GM12878 (cell line): ENCODE measurements around the gene DGLUCY. TPM values are rescaled to one million over a fixed set of nuclear protein-coding genes. Genes with fewer than 3 reads are reported as not detected.

Experiments
- ATAC-seq: fragments of 200-7000 bp; cut with Tn5 transposase; 3 replicates; pipeline ENCODE4 v1.9.1; 2020; ENCODE audit warnings: mild to moderate bottlenecking, moderate library complexity
- BruUV-seq: library from RNA; stranded (reverse); fragments of 400-500 nt; replicated peaks from 2 replicates; lab custom pipeline; 2021; lab: Mats Ljungman, UMichigan
- CTCF ChIA-PET: fragments of 300-600 bp; sonication (Branson Sonifier 250); formaldehyde crosslinking; extraction: SDS; loops from one replicate; lab custom pipeline; 2021; ENCODE audit warnings: inconsistent platforms; lab: Yijun Ruan, JAX
- POLR2A ChIA-PET: fragments of 350-600 bp; formaldehyde crosslinking; extraction: SDS; loops from one replicate; lab custom pipeline; 2021; ENCODE audit warnings: inconsistent platforms; lab: Charles Lee
- RAD21 ChIA-PET: fragments of 300-600 bp; sonication (Branson Sonifier 250); formaldehyde crosslinking; loops from one replicate; lab custom pipeline; 2023; ENCODE audit warnings: antibody characterized with exemption; ENCODE audit not compliant: unreplicated experiment; lab: Charles Lee
- SMC1A ChIA-PET: fragments of 300-600 bp; sonication (Branson Sonifier 250); formaldehyde crosslinking; loops from one replicate; lab custom pipeline; 2023; ENCODE audit not compliant: unreplicated experiment, uncharacterized antibody; lab: Charles Lee
- DNase-seq: peaks from one replicate; pipeline ENCODE4 v3.0.0-alpha.2; 2011; ENCODE audit warnings: low read depth, low spot score
- FAIRE-seq: peaks from 3 replicates; lab custom pipeline; 2011; peaks lifted over from hg19 to GRCh38; lab: Jason Lieb, UNC
- H2AFZ ChIP-seq: 2 replicates; pipeline ENCODE4 v1.6.0; 2011; ENCODE audit warnings: low read depth, low read length, control low read depth; ENCODE audit not compliant: control insufficient read depth
- H3K27ac ChIP-seq: 2 replicates; pipeline ENCODE4 v1.5.1; 2011; ENCODE audit warnings: control low read depth; ENCODE audit not compliant: control insufficient read depth, insufficient read depth
- H3K27me3 ChIP-seq, 2 experiments: replicated peaks in 1 of 2; 2 replicates each; pipeline versions ENCODE4 v1.6.0 to v1.6.1; 2011; ENCODE audit warnings: low read length in 1 of 2; ENCODE audit not compliant: control insufficient read depth in 2 of 2, insufficient read depth in 2 of 2
- H3K36me3 ChIP-seq, 2 experiments: 2 replicates each; pipeline ENCODE4 v1.5.1; 2011; ENCODE audit warnings: low read length in 1 of 2; ENCODE audit not compliant: control insufficient read depth in 2 of 2, insufficient read depth in 2 of 2
- H3K4me1 ChIP-seq: 2 replicates; pipeline ENCODE4 v1.6.1; 2011; ENCODE audit warnings: mild to moderate bottlenecking, low read length, moderate library complexity, mixed read lengths; ENCODE audit not compliant: control insufficient read depth, insufficient read depth
- H3K4me2 ChIP-seq: 2 replicates; pipeline ENCODE4 v1.6.0; 2011; ENCODE audit warnings: control low read depth; ENCODE audit not compliant: control insufficient read depth, insufficient read depth
- H3K4me3 ChIP-seq: fragments of 200-600 bp; sonication (generic); 2 replicates; pipeline ENCODE4 v1.5.1; 2016
- H3K79me2 ChIP-seq: 2 replicates; pipeline ENCODE4 v1.6.0; 2011; ENCODE audit warnings: low read length; ENCODE audit not compliant: control insufficient read depth, insufficient read depth
- H3K9ac ChIP-seq: 2 replicates; pipeline ENCODE4 v1.8.0; 2011; ENCODE audit warnings: low read length, control low read depth, mixed read lengths; ENCODE audit not compliant: control insufficient read depth, insufficient read depth
- H3K9me3 ChIP-seq: replicated peaks from 3 replicates; pipeline ENCODE4 v1.5.1; 2011; ENCODE audit warnings: mild to moderate bottlenecking, low read length; ENCODE audit not compliant: control insufficient read depth, insufficient read depth
- H4K20me1 ChIP-seq: 2 replicates; pipeline ENCODE4 v1.6.0; 2011; ENCODE audit not compliant: control insufficient read depth, insufficient read depth
- ASH2L ChIP-seq: fragments of 300-600, 200-600 bp; sonication (generic); IDR thresholded peaks from 2 replicates; pipeline ENCODE4 v1.6.1; 2017; ENCODE audit warnings: low read depth, mild to moderate bottlenecking, borderline replicate concordance
- CEBPB ChIP-seq, 2 experiments: fragments of 150-350 bp in 1 of 2; IDR thresholded peaks; 2 replicates each; pipeline ENCODE4 v1.6.1; 2012 to 2014; ENCODE audit warnings: low read depth in 2 of 2, low read length in 2 of 2, borderline replicate concordance in 1 of 2, inconsistent platforms in 1 of 2
- CREM ChIP-seq: IDR thresholded peaks from 2 replicates; pipeline ENCODE4 v1.6.1; 2014; ENCODE audit warnings: antibody characterized with exemption, low read depth
- DPF2 ChIP-seq: fragments of 450-650 bp; IDR thresholded peaks from 2 replicates; pipeline ENCODE4 v1.6.1; 2017; ENCODE audit warnings: mild to moderate bottlenecking
- EED ChIP-seq: sonication (generic); IDR thresholded peaks from 2 replicates; pipeline ENCODE4 v1.6.1; 2016; ENCODE audit warnings: antibody characterized with exemption, low read depth
- ESRRA ChIP-seq: IDR thresholded peaks from 2 replicates; pipeline ENCODE4 v1.6.1; 2012; ENCODE audit warnings: mild to moderate bottlenecking, low read length, improper control_type of control experiment
- HDGF ChIP-seq: fragments of 450-650 bp; IDR thresholded peaks from 2 replicates; pipeline ENCODE4 v1.6.1; 2016; ENCODE audit warnings: antibody characterized with exemption
- KLF5 ChIP-seq: fragments of 450-650 bp; IDR thresholded peaks from 2 replicates; pipeline ENCODE4 v1.6.1; 2014; ENCODE audit warnings: mild to moderate bottlenecking; ENCODE audit not compliant: partially characterized antibody
- MAX ChIP-seq: IDR thresholded peaks from 2 replicates; pipeline ENCODE4 v1.6.1; 2012; ENCODE audit warnings: low read depth, low read length, improper control_type of control experiment
- MEF2A ChIP-seq: IDR thresholded peaks from 2 replicates; pipeline ENCODE4 v1.6.1; 2011; ENCODE audit warnings: low read depth, mild to moderate bottlenecking, low read length, moderate library complexity; ENCODE audit not compliant: insufficient read depth
- MYC ChIP-seq: IDR thresholded peaks from 2 replicates; pipeline ENCODE4 v1.6.1; 2011; ENCODE audit warnings: mild to moderate bottlenecking, low read length, moderate library complexity, inconsistent platforms; ENCODE audit not compliant: insufficient read depth, insufficient replicate concordance, insufficient read length, severe bottlenecking
- PAX5 ChIP-seq: IDR thresholded peaks from 2 replicates; pipeline ENCODE4 v1.6.1; 2011; ENCODE audit warnings: low read depth, low read length, borderline replicate concordance
- POLR2AphosphoS5 ChIP-seq: IDR thresholded peaks from 2 replicates; pipeline ENCODE4 v1.6.1; 2011; ENCODE audit warnings: mild to moderate bottlenecking, low read length, inconsistent platforms
- PRDM15 ChIP-seq: fragments of 450-650 bp; formaldehyde crosslinking; IDR thresholded peaks from 2 replicates; pipeline ENCODE4 v1.4.0; 2020; ENCODE audit warnings: mild to moderate bottlenecking, moderate library complexity
- RELA ChIP-seq: fragments of 450-650 bp; IDR thresholded peaks from 2 replicates; pipeline ENCODE4 v1.8.0; 2014; ENCODE audit warnings: borderline replicate concordance; ENCODE audit not compliant: partially characterized antibody
- YBX1 ChIP-seq: fragments of 450-650 bp; IDR thresholded peaks from 2 replicates; pipeline ENCODE4 v1.6.1; 2016; ENCODE audit warnings: antibody characterized with exemption
- YY1 ChIP-seq: IDR thresholded peaks from 2 replicates; pipeline ENCODE4 v1.6.1; 2011; ENCODE audit warnings: low read depth, mild to moderate bottlenecking, low read length
- WGBS: methylation state at CpG from one replicate; pipeline ENCODE4 v1.1.6; 2016; ENCODE audit warnings: low lambda C conversion rate; ENCODE audit not compliant: insufficient replicate concordance, insufficient coverage; ENCODE audit errors: missing lambda C conversion rate; 5-methylcytosine and 5-hydroxymethylcytosine counted together
- in situ Hi-C: fragments of 300-500 bp; cut with MboI; formaldehyde crosslinking; loops from 9 replicates; pipeline ENCODE4 v1.14.3; 2018; ENCODE audit warnings: mixed read lengths
- intact Hi-C: fragments of 100-400 bp; cut with micrococcal nuclease; formaldehyde crosslinking; loops from one replicate; pipeline ENCODE4 v1.14.2; 2022; ENCODE audit not compliant: unreplicated experiment
- polyA plus RNA-seq, 11 experiments: library from polyadenylated mRNA; depleted of rRNA in 4 of 11; unstranded in 6 of 11; stranded (reverse) in 5 of 11; fragments of >200 nt; fragmentation: Nextera tagmentation in 4 of 11; fragmentation: Illumina TruSeq in 1 of 11; extraction: Ambion mirVana in 4 of 11; extraction: Trizol in 1 of 11; gene quantifications; 1 replicate in 1 of 11; 2 replicates in 10 of 11; pipeline versions ENCODE4 v1.2.1 to v1.2.3, GENCODE V29; 2011 to 2016; ENCODE audit warnings: inconsistent platforms in 2 of 11, missing spikeins in 2 of 11, low read depth in 1 of 11
- total RNA-seq, 4 experiments: library from RNA; depleted of rRNA in 3 of 4; stranded (reverse); fragments of >200 nt in 3 of 4; fragmentation: Illumina TruSeq in 1 of 4; extraction: Trizol in 1 of 4; gene quantifications; 2 replicates each; pipeline versions ENCODE4 v1.2.1 to v1.2.3, GENCODE V29; 2013 to 2021
- TF ChIP-seq, protein P1 (sequence below): IDR thresholded peaks from 2 replicates; pipeline ENCODE4 v1.6.1; 2012; ENCODE audit warnings: low read length, inconsistent platforms

Gene DGLUCY
- total and polyA plus RNA-seq, 10 of the 15 experiments (the other 5 are each of a cell fraction or from before 2014, with no cell fraction given): 15.0 to 70.3 (median 55.1) TPM

DNA sequence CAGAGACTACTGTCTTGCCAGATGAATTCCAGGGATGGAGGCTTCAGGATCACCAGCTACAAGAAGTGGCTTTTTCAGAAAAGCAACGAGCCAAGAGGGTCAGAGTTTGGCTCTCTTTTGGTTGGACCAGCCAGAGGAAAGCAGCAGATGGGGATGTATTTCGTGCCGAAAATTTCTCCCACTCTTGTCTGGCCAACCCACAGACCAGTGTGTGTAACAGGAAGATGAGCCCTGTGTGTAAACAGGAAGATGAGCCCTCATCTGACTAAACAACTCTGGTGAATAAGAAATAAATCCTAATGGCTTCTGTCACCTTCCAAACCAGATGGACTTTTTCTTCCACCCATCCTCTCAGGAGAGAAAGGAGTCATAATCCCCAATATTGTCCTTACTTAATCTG is 117.6 kb downstream of the DGLUCY start:
- ChIA-PET RAD21 (no interaction called here), CTCF (no interaction called here), POLR2A (no interaction called here), SMC1A (no interaction called here)
- Histone ChIP-seq H3K27ac (no peak overlapping the region), H4K20me1 (no peaks in the 10 kb centered on the region), H3K4me3 (no peak overlapping the region), H3K9me3 (peaks cover 10% of the 10 kb centered on the region), H3K27me3 (no peaks in the 10 kb centered on the region), H3K9ac (no peak overlapping the region), H3K36me3 (peaks cover 0 to 8% of the 10 kb centered on the region in 2 experiments; a peak in 2 of 4 replicates), H2AFZ (no peak overlapping the region), H3K4me1 (peaks cover 50% of the 10 kb centered on the region), H3K79me2 (no peaks in the 10 kb centered on the region; the same call in 1 of the 2 replicates)
- FAIRE-seq (no peak), DNase-seq (no peak), ATAC-seq (no peak)
- intact Hi-C loops: no loop called here
- WGBS: 59% methylated on average over 3 of the region's 3 CpGs
- BruUV-seq: no TSS peak
- in situ Hi-C loops: no loop called here
- TF ChIP-seq CEBPB (IDR thresholded peaks at IDR 0.05; ENCODE audit: borderline replicate concordance in 1 of 2, low read depth in 2 of 2, low read length in 2 of 2) (no peak), MYC (no peak), CREM (no peak), RELA (no peak), ASH2L (no peak), HDGF (no peak), EED (no peak), POLR2AphosphoS5 (no peak), ESRRA (no peak), PRDM15 (CRISPR knock-in tag) (no peak), MEF2A (no peak), MAX (no peak), YY1 (no peak), YBX1 (no peak), KLF5 (no peak), DPF2 (no peak), PAX5 (no peak)
- TF ChIP-seq, protein P1, sequence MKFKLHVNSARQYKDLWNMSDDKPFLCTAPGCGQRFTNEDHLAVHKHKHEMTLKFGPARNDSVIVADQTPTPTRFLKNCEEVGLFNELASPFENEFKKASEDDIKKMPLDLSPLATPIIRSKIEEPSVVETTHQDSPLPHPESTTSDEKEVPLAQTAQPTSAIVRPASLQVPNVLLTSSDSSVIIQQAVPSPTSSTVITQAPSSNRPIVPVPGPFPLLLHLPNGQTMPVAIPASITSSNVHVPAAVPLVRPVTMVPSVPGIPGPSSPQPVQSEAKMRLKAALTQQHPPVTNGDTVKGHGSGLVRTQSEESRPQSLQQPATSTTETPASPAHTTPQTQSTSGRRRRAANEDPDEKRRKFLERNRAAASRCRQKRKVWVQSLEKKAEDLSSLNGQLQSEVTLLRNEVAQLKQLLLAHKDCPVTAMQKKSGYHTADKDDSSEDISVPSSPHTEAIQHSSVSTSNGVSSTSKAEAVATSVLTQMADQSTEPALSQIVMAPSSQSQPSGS: no peak
- TF ChIP-seq, all 136 proteins: peak for 0
- H3K4me2 ChIP-seq: no peak overlapping the region
